Psoas muscle (tissue), 8 donors: ENCODE measurements around the gene SLC66A2. TPM values are rescaled to one million over a fixed set of nuclear protein-coding genes. Genes with fewer than 3 reads are reported as not detected.

Experiments
- ATAC-seq, 4 donors: fragments of 200-7000 bp; cut with Tn5 transposase; one replicate each; pipeline ENCODE4 v1.9.1; 2020; ENCODE audit warnings: moderate library complexity in 3 of 4, mild to moderate bottlenecking in 2 of 4
- DNase-seq, 2 donors: peaks; one replicate each; pipeline ENCODE4 v3.0.0-alpha.2; 2020
- H3K27ac ChIP-seq: fragments of 200-600 bp; one replicate; pipeline ENCODE4 v1.8.0; 2022
- H3K27me3 ChIP-seq, 3 donors: fragments of 200-600 bp in 1 of 3; one replicate each; pipeline versions ENCODE4 v1.6.1 to v1.8.0; 2013 to 2022; ENCODE audit warnings: low read length in 2 of 3, mild to moderate bottlenecking in 2 of 3, moderate library complexity in 1 of 3; ENCODE audit not compliant: insufficient read depth in 3 of 3
- H3K36me3 ChIP-seq, 2 donors: fragments of 200-600 bp in 1 of 2; one replicate each; pipeline versions ENCODE4 v1.6.1 to v1.8.0; 2013 to 2022; ENCODE audit warnings: low read depth in 1 of 2, mild to moderate bottlenecking in 1 of 2, moderate library complexity in 1 of 2; ENCODE audit not compliant: insufficient read depth in 1 of 2
- H3K4me1 ChIP-seq: fragments of 200-600 bp; one replicate; pipeline ENCODE4 v1.8.0; 2022
- H3K4me3 ChIP-seq: fragments of 200-600 bp; one replicate; pipeline ENCODE4 v1.8.0; 2022; ENCODE audit warnings: mild to moderate bottlenecking
- H3K9me3 ChIP-seq: fragments of 200-600 bp; one replicate; pipeline ENCODE4 v1.8.0; 2022
- CTCF ChIP-seq: fragments of 200-600 bp; IDR thresholded peaks from one replicate; pipeline ENCODE4 v1.8.0; 2022; ENCODE audit warnings: antibody characterized with exemption
- WGBS, 3 donors: extraction: QIAGEN DNeasy Blood & Tissue Kit; methylation state at CpG; one replicate each; pipeline versions ENCODE4 v1.1.6 to v1.1.7; 2013; 5-methylcytosine and 5-hydroxymethylcytosine counted together
- intact Hi-C, 2 donors: fragments of 100-400 bp; cut with DNase I; formaldehyde crosslinking; loops; one replicate each; pipeline versions ENCODE4 v1.11.0 to v1.14.2; 2022
- polyA plus RNA-seq, 3 donors: library from polyadenylated mRNA; stranded (reverse); fragments of 200-250 nt; gene quantifications; one replicate each; pipeline ENCODE4 v1.2.3, GENCODE V29; 2013
- total RNA-seq, 4 donors: library from RNA; stranded (reverse); fragmentation: NEBNext Ultra II Directional in 2 of 4; extraction: Animal tissue kit (Norgen Biotek cat#: 25700) in 2 of 4; gene quantifications; one replicate each; pipeline versions ENCODE4 v1.2.1 to v1.2.4, GENCODE V29; 2021 to 2023
- donor health status: healthy with polysubstance abuse.
- donor health status: DM: no; HTN: no; CAD: no; lungs with moderate emphysema.
- donor health status: Bipolar disorder and iron deficiency.
- donor health status: healthy.
- donor health status: DM: yes; HTN: yes; CAD: no.
- donor health status: DM: no; HTN: no; CAD: no.
- donor health status: DM: no; HTN: no; CAD: no.
- donor health status: DM: yes; HTN: yes; CAD: no.

Gene SLC66A2
- total and polyA plus RNA-seq, 7 donors, result 36.4 to 160 (median 67.7) TPM

GRCh38 chr18:79936641-79937040 is 14.8 kb downstream of the SLC66A2 start:
- H3K4me1 ChIP-seq, result peaks cover 19% of the 10 kb centered on the region
- no peak for TF ChIP-seq CTCF
- 93 to 95% (median 94%) methylated on average over 12 of the region's 12 CpGs for WGBS, 3 donors
- no peak overlapping the region for H3K4me3 ChIP-seq
- ATAC-seq (no peak), DNase-seq (peak in 1 of 2 donors; percentile 31)
- peaks cover 11% of the 10 kb centered on the region for H3K9me3 ChIP-seq
- H3K27me3 ChIP-seq, result no peaks in the 10 kb centered on the region
- intact Hi-C loops, result no loop called here
- no peak overlapping the region for H3K27ac ChIP-seq
- H3K36me3 ChIP-seq, result peaks cover 0 to 6% of the 10 kb centered on the region in 2 donors

DNA sequence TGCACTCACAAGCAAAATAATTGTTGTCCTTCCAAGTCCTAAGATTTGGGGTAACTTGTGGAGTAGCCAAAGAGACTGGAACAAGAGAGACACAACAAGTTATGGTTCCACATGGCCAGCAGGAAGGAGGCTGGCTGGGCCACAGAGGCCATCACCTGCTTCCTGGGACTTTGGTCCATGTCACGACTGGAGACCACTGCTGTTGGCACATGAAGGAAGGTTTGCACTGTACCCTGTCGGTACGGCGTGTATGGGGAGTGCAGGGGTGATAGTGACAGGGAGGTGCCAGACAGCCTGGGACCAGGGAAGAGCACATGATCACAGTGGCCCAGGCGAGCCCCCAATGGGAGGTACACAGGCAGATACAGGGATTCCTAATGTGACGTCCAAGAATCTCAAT is 15.5 kb downstream of the SLC66A2 start:
- TF ChIP-seq CTCF, result no peak
- DNase-seq, result peak in 1 of 2 donors; percentile 12
- intact Hi-C loops, result no loop called here

DNA sequence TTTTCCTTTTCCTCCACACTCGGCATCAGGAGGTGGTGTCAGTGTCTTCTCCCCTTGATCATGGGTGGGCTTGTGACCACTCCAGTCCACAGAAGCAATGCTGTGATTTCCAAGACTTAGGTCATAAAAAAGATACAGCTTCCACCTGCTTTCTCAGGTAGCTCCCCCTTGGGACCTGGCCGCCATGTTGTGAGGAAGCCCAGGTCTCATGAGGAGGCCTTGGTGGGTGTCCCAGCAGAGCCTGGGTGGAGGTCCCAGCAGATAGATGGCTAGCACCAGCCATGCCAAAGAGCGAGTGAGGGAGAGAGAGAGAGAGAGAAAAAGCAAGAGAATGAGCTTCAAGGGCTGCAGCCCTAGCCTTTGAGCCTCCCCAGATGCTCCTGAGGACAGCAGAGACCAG is 16.0 kb downstream of the SLC66A2 start:
- no peak for ATAC-seq
- H3K4me1 ChIP-seq, result peaks cover 12% of the 10 kb centered on the region
- H3K36me3 ChIP-seq, result no peaks in the 10 kb centered on the region
- H3K27ac ChIP-seq, result no peak overlapping the region
- peaks cover 11% of the 10 kb centered on the region for H3K9me3 ChIP-seq
- 91 to 100% (median 98%) methylated on average over 3 of the region's 3 CpGs for WGBS, 3 donors
- TF ChIP-seq CTCF, result no peak
- DNase-seq, result peak in 1 of 2 donors; percentile 39
- no peak overlapping the region for H3K4me3 ChIP-seq
- intact Hi-C loops, result no loop called here
- H3K27me3 ChIP-seq, result no peaks in the 10 kb centered on the region

More for the DNA sequence above, 15.5 kb downstream of the SLC66A2 start:
- no peak overlapping the region for H3K4me3 ChIP-seq
- WGBS, 3 donors, result 92 to 97% (median 96%) methylated on average over 6 of the region's 6 CpGs
- H3K36me3 ChIP-seq, result no peaks in the 10 kb centered on the region
- no peaks in the 10 kb centered on the region for H3K27me3 ChIP-seq
- H3K9me3 ChIP-seq, result peaks cover 11% of the 10 kb centered on the region
- no peak overlapping the region for H3K27ac ChIP-seq
- ATAC-seq, result no peak
- peaks cover 12% of the 10 kb centered on the region for H3K4me1 ChIP-seq

DNA sequence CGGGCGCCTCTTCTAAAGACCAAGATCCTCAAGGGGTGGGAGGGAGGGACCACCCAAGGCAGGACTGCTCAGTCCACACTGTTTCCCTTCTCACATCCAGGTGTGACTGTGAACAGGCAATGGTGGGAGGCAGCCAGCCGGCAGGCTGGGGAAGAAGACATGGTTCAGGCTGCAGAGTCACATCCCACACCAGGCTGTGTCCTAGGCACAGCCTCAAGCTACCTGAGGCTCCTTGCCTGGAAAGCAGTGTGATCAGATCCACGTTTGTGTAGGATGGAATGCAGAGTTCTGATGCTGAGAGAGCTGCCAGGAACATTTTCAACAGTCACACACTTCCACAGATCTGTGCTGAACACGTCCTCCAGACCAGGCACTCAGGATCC is 16.4 kb downstream of the SLC66A2 start:
- TF ChIP-seq CTCF, result no peak
- WGBS, 3 donors, result 68 to 89% (median 87%) methylated on average over 5 of the region's 5 CpGs
- ATAC-seq, result no peak
- DNase-seq, result peak in 1 of 2 donors; percentile 11
- H3K27ac ChIP-seq, result no peak overlapping the region
- intact Hi-C loops, result no loop called here
- no peak overlapping the region for H3K4me3 ChIP-seq
- peaks cover 15% of the 10 kb centered on the region for H3K9me3 ChIP-seq
- H3K36me3 ChIP-seq, result no peaks in the 10 kb centered on the region
- H3K4me1 ChIP-seq, result peaks cover 12% of the 10 kb centered on the region
- no peaks in the 10 kb centered on the region for H3K27me3 ChIP-seq
